GM23338 (cell line): ENCODE measurements around the gene PPP4R1. TPM values are rescaled to one million over a fixed set of nuclear protein-coding genes. Genes with fewer than 3 reads are reported as not detected.

Source experiments
- ATAC-seq: fragments of 200-7000 bp; cut with Tn5 transposase; 3 replicates; pipeline ENCODE4 v1.9.1; 2020
- DNase-seq: peaks from one replicate; pipeline ENCODE4 v3.0.0-alpha.2; 2015; ENCODE audit warnings: low spot score
- H2AFZ ChIP-seq: fragments of 200-600 bp; sonication (generic); 2 replicates; pipeline ENCODE4 v1.8.0; 2016; ENCODE audit warnings: antibody characterized with exemption, mild to moderate bottlenecking, moderate library complexity
- H3F3A ChIP-seq: fragments of 200-600 bp; sonication (generic); replicated peaks from 2 replicates; pipeline ENCODE4 v1.8.0; 2017; ENCODE audit warnings: antibody characterized with exemption, mixed run types, low read depth
- H3K27ac ChIP-seq: fragments of 200-600 bp; sonication (generic); 2 replicates; pipeline ENCODE4 v1.6.1; 2016; ENCODE audit warnings: low read depth
- H3K27me3 ChIP-seq: fragments of 200-600 bp; sonication (generic); 2 replicates; pipeline ENCODE4 v1.8.0; 2016; ENCODE audit warnings: mild to moderate bottlenecking, mixed run types, moderate library complexity; ENCODE audit not compliant: insufficient read depth
- H3K36me3 ChIP-seq: fragments of 200-600 bp; sonication (generic); 2 replicates; pipeline ENCODE4 v1.8.0; 2016; ENCODE audit warnings: mild to moderate bottlenecking; ENCODE audit not compliant: insufficient read depth
- H3K4me1 ChIP-seq: fragments of 200-600 bp; sonication (generic); 2 replicates; pipeline ENCODE4 v1.8.0; 2016; ENCODE audit warnings: mild to moderate bottlenecking, moderate library complexity; ENCODE audit not compliant: insufficient read depth
- H3K4me2 ChIP-seq: fragments of 200-600 bp; sonication (generic); 2 replicates; pipeline ENCODE4 v1.7.1; 2017; ENCODE audit warnings: mixed run types
- H3K4me3 ChIP-seq: fragments of 200-600 bp; sonication (generic); 2 replicates; pipeline ENCODE4 v1.6.1; 2016; ENCODE audit warnings: mixed run types
- H3K79me2 ChIP-seq: fragments of 200-600 bp; sonication (generic); replicated peaks from 2 replicates; pipeline ENCODE4 v1.8.0; 2017; ENCODE audit warnings: mild to moderate bottlenecking; ENCODE audit not compliant: insufficient read depth
- H3K9me2 ChIP-seq: fragments of 200-600 bp; sonication (generic); 2 replicates; pipeline ENCODE4 v1.8.0; 2017; ENCODE audit not compliant: insufficient read depth
- H4K20me1 ChIP-seq: fragments of 200-600 bp; sonication (generic); replicated peaks from 2 replicates; pipeline ENCODE4 v1.8.0; 2017; ENCODE audit warnings: mild to moderate bottlenecking; ENCODE audit not compliant: insufficient read depth
- H3K27ac Mint-ChIP-seq: 2 replicates; pipeline ENCODE4 v1.8.0; 2020; ENCODE audit warnings: inconsistent platforms, mild to moderate bottlenecking, moderate library complexity, mixed read lengths
- H3K27me3 Mint-ChIP-seq: 3 replicates; pipeline ENCODE4 v1.8.0; 2022; ENCODE audit warnings: low read depth, mild to moderate bottlenecking, moderate library complexity, mixed read lengths, inconsistent platforms; ENCODE audit not compliant: insufficient read depth, poor library complexity
- H3K36me3 Mint-ChIP-seq: 3 replicates; pipeline ENCODE4 v1.8.0; 2021; ENCODE audit warnings: low read depth, mild to moderate bottlenecking, inconsistent platforms, moderate library complexity, mixed read lengths
- H3K4me1 Mint-ChIP-seq: 3 replicates; pipeline ENCODE4 v1.8.0; 2020; ENCODE audit warnings: mild to moderate bottlenecking, inconsistent platforms, mixed read lengths
- H3K4me3 Mint-ChIP-seq: 3 replicates; pipeline ENCODE4 v1.8.0; 2021; ENCODE audit warnings: moderate library complexity, mild to moderate bottlenecking, inconsistent platforms, mixed read lengths
- H3K9me3 Mint-ChIP-seq: 3 replicates; pipeline ENCODE4 v1.8.0; 2020; ENCODE audit warnings: moderate library complexity, mild to moderate bottlenecking, inconsistent platforms, mixed read lengths
- CREB1 ChIP-seq: fragments of 250-450 bp; sonication (Bioruptor Pico); IDR thresholded peaks from 2 replicates; pipeline ENCODE4 v1.5.0; 2020; ENCODE audit warnings: low read depth, mild to moderate bottlenecking, moderate library complexity
- JUNB ChIP-seq: IDR thresholded peaks from one replicate; pipeline ENCODE4 v1.6.1; 2016; ENCODE audit warnings: antibody characterized with exemption; ENCODE audit not compliant: unreplicated experiment
- NANOG ChIP-seq: IDR thresholded peaks from 2 replicates; pipeline ENCODE4 v1.6.1; 2016; ENCODE audit warnings: antibody characterized with exemption, borderline replicate concordance
- ZNF462 ChIP-seq: fragments of 250-450 bp; sonication (Bioruptor Pico); IDR thresholded peaks from 2 replicates; pipeline ENCODE4 v1.5.0; 2020; ENCODE audit warnings: mild to moderate bottlenecking, moderate library complexity
- polyA plus RNA-seq: library from polyadenylated mRNA; unstranded; fragments of >200 nt; fragmentation: Nextera tagmentation; extraction: Ambion mirVana; gene quantifications from 2 replicates; pipeline ENCODE4 v1.2.1, GENCODE V29; 2016
- total RNA-seq: library from RNA; depleted of rRNA; stranded (reverse); fragments of >200 nt; shearing (Covaris generic); gene quantifications from 2 replicates; pipeline ENCODE4 v1.2.3, GENCODE V29; 2014

The PPP4R1 gene
- total and polyA plus RNA-seq, 2 experiments from 2014 or later: 18.1 to 79.4 TPM

GRCh38 chr18:9628984-9629383 is 14.6 kb upstream of the PPP4R1 start (continued):
- TF ChIP-seq ZNF462: no peak
- TF ChIP-seq JUNB: no peak
- TF ChIP-seq NANOG: no peak

- ATAC-seq: peak; percentile 49; the same call in 2 of the 3 replicates
Measured at GRCh38 chr18:9627642-9628041, 13.3 kb upstream of the PPP4R1 start.

More at GRCh38 chr18:9627642-9628041, 13.3 kb upstream of the PPP4R1 start:
- Histone ChIP-seq H3K4me3 (no peak overlapping the region), H3K27ac (peak overlapping the region; percentile 26; the same call in 1 of the 2 replicates), H3K27me3 (no peaks in the 10 kb centered on the region), H3K4me1 (peaks cover 16% of the 10 kb centered on the region), H3K9me2 (no peaks in the 10 kb centered on the region), H3F3A (no peaks in the 10 kb centered on the region), H4K20me1 (no peaks in the 10 kb centered on the region), H3K79me2 (no peaks in the 10 kb centered on the region), H3K4me2 (no peak overlapping the region), H2AFZ (peak overlapping the region; percentile 9), H3K36me3 (no peaks in the 10 kb centered on the region)
- TF ChIP-seq ZNF462 (0 out of 2 replicates have a peak, but pooled peaks have one; percentile 43), CREB1 (no peak)
- DNase-seq: peak; percentile 46
- Mint-ChIP-seq H3K36me3 (no peaks in the 10 kb centered on the region), H3K27me3 (peaks cover 1% of the 10 kb centered on the region), H3K4me3 (no peak overlapping the region), H3K27ac (0 out of 2 replicates have a peak overlapping the region, but pooled peaks have one; percentile 4), H3K4me1 (peaks cover 17% of the 10 kb centered on the region), H3K9me3 (no peaks in the 10 kb centered on the region)
